Peyer's patch (tissue), 4 donors: ENCODE results near the gene GOLGA6L10.
"Not testable (repeated sequence)": the region's sequence is repeated elsewhere in the genome, so short reads cannot be mapped to it uniquely, and the experiment has no call there.

Experiments
- POLR2A ChIP-seq, 2 donors: fragments of 450-650 bp; IDR thresholded peaks; one replicate each; pipeline ENCODE4 v1.5.1; 2017; ENCODE audit warnings: antibody characterized with exemption in 2 of 2, mild to moderate bottlenecking in 2 of 2, moderate library complexity in 2 of 2
- TF ChIP-seq, protein P1 (sequence below), 6 experiments: fragments of 450-650 bp in 4 of 6; fragments of 200-600 bp in 2 of 6; sonication (generic) in 1 of 6; IDR thresholded peaks; one replicate each; pipeline ENCODE4 v1.5.1; 2017 to 2019; ENCODE audit warnings: antibody characterized with exemption in 6 of 6, mild to moderate bottlenecking in 3 of 6, moderate library complexity in 1 of 6

DNA sequence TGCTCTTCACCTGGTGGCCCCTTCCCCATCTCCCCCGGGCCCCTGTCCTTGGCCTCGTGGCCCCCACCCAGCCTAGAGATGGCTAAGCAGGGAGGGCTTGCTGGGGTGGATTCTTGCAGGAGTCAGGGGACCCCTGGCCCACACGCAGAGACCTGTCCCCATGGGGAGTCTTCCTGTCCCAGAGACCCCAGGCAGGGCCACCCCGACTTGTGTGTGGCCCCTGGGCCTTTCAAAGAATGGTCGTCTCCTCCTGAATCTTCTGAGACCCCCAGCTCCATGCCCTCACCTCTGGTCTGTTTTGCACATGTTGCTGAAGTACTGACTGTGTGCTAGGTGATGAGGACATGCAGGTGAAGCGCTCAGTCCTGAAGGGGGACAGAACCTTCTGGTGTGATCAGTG, 28.4 kb downstream of the GOLGA6L10 start:
- TF ChIP-seq, protein P1, sequence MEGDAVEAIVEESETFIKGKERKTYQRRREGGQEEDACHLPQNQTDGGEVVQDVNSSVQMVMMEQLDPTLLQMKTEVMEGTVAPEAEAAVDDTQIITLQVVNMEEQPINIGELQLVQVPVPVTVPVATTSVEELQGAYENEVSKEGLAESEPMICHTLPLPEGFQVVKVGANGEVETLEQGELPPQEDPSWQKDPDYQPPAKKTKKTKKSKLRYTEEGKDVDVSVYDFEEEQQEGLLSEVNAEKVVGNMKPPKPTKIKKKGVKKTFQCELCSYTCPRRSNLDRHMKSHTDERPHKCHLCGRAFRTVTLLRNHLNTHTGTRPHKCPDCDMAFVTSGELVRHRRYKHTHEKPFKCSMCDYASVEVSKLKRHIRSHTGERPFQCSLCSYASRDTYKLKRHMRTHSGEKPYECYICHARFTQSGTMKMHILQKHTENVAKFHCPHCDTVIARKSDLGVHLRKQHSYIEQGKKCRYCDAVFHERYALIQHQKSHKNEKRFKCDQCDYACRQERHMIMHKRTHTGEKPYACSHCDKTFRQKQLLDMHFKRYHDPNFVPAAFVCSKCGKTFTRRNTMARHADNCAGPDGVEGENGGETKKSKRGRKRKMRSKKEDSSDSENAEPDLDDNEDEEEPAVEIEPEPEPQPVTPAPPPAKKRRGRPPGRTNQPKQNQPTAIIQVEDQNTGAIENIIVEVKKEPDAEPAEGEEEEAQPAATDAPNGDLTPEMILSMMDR (IDR thresholded peaks at IDR 0.05), result not testable (repeated sequence)
- not testable (repeated sequence) for TF ChIP-seq POLR2A (IDR thresholded peaks at IDR 0.05)
